Activated CD8-positive, alpha-beta memory T cell treated with anti-CD3 and anti-CD28 coated beads, Interleukin-2, amount 50 U/mL, for 4 hours (primary cell): ENCODE data around the gene FAM32A.

Experiments used
- DNase-seq: peaks from one replicate; pipeline ENCODE4 v3.0.0-alpha.2; 2020

Gene FAM32A

DNA sequence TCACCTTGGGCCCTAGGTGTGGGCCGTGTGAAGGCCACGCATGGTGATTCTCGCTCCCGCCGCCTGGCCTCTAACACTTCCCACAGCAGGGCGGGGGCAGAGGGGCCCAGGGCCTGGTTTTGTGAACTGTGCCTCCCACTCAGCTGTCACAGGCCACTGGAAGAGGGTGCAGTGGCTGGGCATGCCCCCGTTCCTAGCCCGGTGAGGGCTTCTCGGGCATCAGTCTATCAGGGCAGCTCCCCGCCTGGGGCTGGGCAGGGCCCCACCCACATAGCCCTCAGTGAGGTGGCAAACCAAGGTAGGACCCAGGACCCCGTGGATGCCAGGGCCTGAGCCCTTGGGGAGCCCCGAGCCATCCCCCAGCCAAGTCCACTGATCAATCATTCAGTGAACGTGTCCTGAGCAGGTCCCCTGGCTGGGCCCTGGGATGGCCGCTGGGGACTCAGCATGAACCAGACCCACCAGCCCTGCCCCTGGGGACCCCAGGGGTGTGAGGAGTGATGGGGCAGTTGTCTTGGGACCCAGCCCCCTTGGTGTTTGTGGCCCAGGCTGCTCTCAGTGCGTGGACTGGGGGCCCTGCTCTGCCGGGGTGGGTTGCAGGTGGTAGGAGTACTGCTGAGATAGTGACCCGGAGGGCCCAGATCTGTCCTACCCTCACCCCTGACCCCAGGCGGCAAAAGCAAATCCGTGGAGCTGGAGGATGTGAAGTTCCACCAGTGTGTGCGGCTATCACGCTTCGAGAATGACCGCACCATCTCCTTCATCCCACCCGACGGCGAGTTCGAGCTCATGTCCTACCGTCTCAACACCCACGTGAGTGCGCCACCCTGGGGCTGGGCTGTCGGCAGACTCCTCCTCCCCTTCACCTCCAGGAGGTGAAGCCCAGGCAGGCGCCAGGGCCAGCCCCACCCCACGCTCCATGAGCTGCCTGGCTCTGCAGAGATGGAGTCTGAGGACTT is 41.9 kb downstream of the FAM32A start:
- no peak for DNase-seq

GRCh38 chr19:16227837-16228636 is 42.8 kb downstream of the FAM32A start:
- no peak for DNase-seq

DNA sequence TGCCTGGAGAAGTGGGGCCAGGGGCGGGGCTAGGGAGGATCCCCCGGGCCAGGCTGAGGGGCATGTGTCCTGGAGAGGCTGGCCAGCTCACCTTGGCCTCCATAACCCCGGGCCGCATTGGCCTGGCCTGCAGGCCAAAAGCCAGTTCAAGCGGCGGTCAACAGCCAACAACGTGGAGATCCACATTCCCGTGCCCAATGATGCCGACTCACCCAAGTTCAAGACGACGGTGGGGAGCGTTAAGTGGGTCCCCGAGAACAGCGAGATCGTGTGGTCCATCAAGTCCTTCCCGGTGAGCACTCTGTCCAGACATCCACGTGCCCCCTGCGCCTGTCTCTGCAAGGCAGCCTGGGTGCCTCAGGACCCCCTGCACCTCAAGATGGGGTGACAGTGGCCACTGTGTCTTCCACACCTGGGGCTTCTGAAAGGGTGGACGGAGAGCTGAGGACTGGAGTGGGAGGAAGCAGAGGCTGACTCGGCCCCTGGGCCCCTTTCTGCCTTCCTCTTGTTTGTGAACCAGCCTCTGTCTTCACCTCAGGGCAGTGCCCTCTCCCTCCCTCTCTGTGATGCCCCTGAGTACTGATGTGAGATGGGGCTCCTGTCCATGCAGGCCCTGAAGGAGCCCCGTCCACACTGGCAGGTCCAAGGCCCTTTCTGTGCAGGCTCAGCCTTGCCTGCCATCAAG is 43.6 kb downstream of the FAM32A start:
- DNase-seq, result no peak

DNA sequence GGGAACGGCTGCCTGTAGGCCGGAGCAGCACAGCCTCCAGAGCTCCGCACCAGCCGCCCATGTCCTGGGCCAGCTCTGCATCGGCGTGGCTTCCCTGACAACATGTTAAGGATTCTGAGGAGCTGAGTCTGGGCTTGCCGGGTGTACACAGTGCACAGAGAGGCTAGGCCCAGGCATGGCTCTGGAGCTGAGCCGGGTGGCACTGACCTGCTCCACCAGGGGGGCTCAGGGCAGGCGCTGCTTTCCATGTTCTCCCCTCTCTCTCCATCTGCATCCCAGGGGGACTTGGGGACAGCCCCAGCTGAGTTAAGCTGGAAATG is 44.1 kb downstream of the FAM32A start:
- no peak for DNase-seq

DNA sequence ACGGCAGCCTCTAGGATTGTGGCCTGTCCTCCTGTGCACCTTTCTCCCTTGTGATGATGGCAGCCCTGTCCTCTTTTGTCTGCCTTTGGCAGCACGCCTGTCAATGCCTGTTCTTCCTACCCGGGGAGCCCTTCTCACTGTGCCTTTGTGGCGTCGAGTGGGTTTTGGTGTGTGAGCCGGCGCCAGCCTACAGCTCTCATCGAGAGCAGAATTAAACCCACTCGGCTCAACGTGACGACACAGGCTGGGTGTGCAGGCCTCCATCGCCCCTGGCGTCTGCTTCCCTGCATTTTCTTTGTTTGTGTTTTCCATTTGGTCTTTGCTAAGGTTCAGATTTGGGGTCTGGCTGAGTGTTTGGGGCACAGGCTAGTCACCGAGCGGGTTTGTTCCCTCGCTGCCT is 46.9 kb downstream of the FAM32A start:
- DNase-seq, result no peak

DNA sequence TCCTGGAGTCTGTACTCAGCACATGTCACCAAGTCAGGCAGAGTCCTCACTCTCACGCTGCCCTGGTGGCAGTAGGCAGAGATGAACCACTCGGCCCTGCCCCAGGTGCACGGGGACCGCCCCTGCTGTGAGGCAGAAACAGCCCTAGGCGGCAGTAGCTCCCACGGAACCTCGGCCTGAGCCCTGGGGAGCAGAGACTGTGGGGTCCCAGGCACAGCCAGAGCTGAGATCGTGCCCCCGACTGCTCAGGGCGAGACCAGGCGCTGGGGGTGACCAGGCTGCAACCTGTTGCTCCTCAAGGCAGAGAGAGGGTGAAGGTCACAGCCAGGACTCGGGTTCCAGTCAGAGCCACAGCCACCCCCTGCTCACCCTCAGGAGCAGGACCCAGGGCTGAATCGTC is 47.4 kb downstream of the FAM32A start:
- DNase-seq, result no peak

GRCh38 chr19:16233081-16233776 is 48.0 kb downstream of the FAM32A start:
- DNase-seq, result no peak

- no peak for DNase-seq
Measured at GRCh38 chr19:16233836-16234551, 48.8 kb downstream of the FAM32A start.

- DNase-seq, result no peak
Measured at GRCh38 chr19:16234552-16235445, 49.6 kb downstream of the FAM32A start.

GRCh38 chr19:16235811-16236652 is 50.8 kb downstream of the FAM32A start:
- no peak for DNase-seq
